ENCODE data around the gene PVALEF. TPM values are rescaled to one million over a fixed set of nuclear protein-coding genes. Genes with fewer than 3 reads are reported as not detected.

Gene PVALEF
- polyA plus RNA-seq, 4 donors, result 0.31 TPM; not detected in 3

GRCh38 chr17:81176666-81177065 lies 11.4 kb downstream of the PVALEF start:
- Histone ChIP-seq H3K27me3 (ENCODE audit: control insufficient read depth in 3 of 3, insufficient read depth in 3 of 3, low read length in 3 of 3) (no peaks in the 10 kb centered on the region), H3K4me1 (ENCODE audit: control insufficient read depth in 3 of 3, insufficient read depth in 2 of 3, low read depth in 1 of 3, low read length in 2 of 3) (peaks cover 0 to 21% (median 0%) of the 10 kb centered on the region in 3 donors), H3K27ac (ENCODE audit: low read depth in 1 of 3, low read length in 2 of 3) (no peak overlapping the region), H3K4me3 (ENCODE audit: low read depth in 1 of 3, low read length in 3 of 3) (no peak overlapping the region), H3K36me3 (ENCODE audit: control insufficient read depth in 3 of 3, insufficient read depth in 2 of 3, low read depth in 1 of 3, low read length in 3 of 3) (peaks cover 0 to 2% (median 0%) of the 10 kb centered on the region in 3 donors), H3K9me3 (ENCODE audit: control insufficient read depth in 2 of 2, insufficient read depth in 1 of 2, low read depth in 1 of 2, low read length in 1 of 2) (peaks cover 0 to 30% of the 10 kb centered on the region in 2 donors)
- FAIRE-seq, result no peak
- 86 to 98% (median 91%) methylated on average over 7 of the region's 7 CpGs for WGBS, 3 donors
- DNase-seq, result no peak

- Histone ChIP-seq H3K9me3 (ENCODE audit: control insufficient read depth in 2 of 2, insufficient read depth in 1 of 2, low read depth in 1 of 2, low read length in 1 of 2) (peaks cover 0 to 21% of the 10 kb centered on the region in 2 donors), H3K27me3 (ENCODE audit: control insufficient read depth in 3 of 3, insufficient read depth in 3 of 3, low read length in 3 of 3) (no peaks in the 10 kb centered on the region), H3K27ac (ENCODE audit: low read depth in 1 of 3, low read length in 2 of 3) (no peak overlapping the region), H3K4me3 (ENCODE audit: low read depth in 1 of 3, low read length in 3 of 3) (no peak overlapping the region), H3K4me1 (ENCODE audit: control insufficient read depth in 3 of 3, insufficient read depth in 2 of 3, low read depth in 1 of 3, low read length in 2 of 3) (peaks cover 0 to 17% (median 0%) of the 10 kb centered on the region in 3 donors), H3K36me3 (ENCODE audit: control insufficient read depth in 3 of 3, insufficient read depth in 2 of 3, low read depth in 1 of 3, low read length in 3 of 3) (peaks cover 0 to 2% (median 0%) of the 10 kb centered on the region in 3 donors)
- 41 to 73% (median 62%) methylated on average over 23 to 25 of the region's 25 CpGs for WGBS, 3 donors
- FAIRE-seq (no peak), DNase-seq (no peak)
These were observed 13.1 kb downstream of the PVALEF start for GRCh38 chr17:81178136-81179091.

GRCh38 chr17:81179220-81179619 lies 13.9 kb downstream of the PVALEF start:
- H3K4me3 ChIP-seq (ENCODE audit: low read depth in 1 of 3, low read length in 3 of 3), result no peak overlapping the region
- H3K9me3 ChIP-seq (ENCODE audit: control insufficient read depth in 2 of 2, insufficient read depth in 1 of 2, low read depth in 1 of 2, low read length in 1 of 2), result peaks cover 0 to 19% of the 10 kb centered on the region in 2 donors
- DNase-seq (peak in 1 of 2 donors; percentile 39), FAIRE-seq (no peak)
- peaks cover 0 to 2% (median 0%) of the 10 kb centered on the region in 3 donors for H3K36me3 ChIP-seq (ENCODE audit: control insufficient read depth in 3 of 3, insufficient read depth in 2 of 3, low read depth in 1 of 3, low read length in 3 of 3)
- H3K4me1 ChIP-seq (ENCODE audit: control insufficient read depth in 3 of 3, insufficient read depth in 2 of 3, low read depth in 1 of 3, low read length in 2 of 3), result peaks cover 0 to 17% (median 0%) of the 10 kb centered on the region in 3 donors
- 25 to 67% (median 53%) methylated on average over 5 to 9 of the region's 9 CpGs for WGBS, 3 donors
- H3K27me3 ChIP-seq (ENCODE audit: control insufficient read depth in 3 of 3, insufficient read depth in 3 of 3, low read length in 3 of 3), result peaks cover 0 to 2% (median 0%) of the 10 kb centered on the region in 3 donors
- H3K27ac ChIP-seq (ENCODE audit: low read depth in 1 of 3, low read length in 2 of 3), result no peak overlapping the region

GRCh38 chr17:81179861-81180260 lies 14.6 kb downstream of the PVALEF start:
- DNase-seq (no peak), FAIRE-seq (no peak)
- peaks cover 0 to 17% (median 0%) of the 10 kb centered on the region in 3 donors for H3K4me1 ChIP-seq (ENCODE audit: control insufficient read depth in 3 of 3, insufficient read depth in 2 of 3, low read depth in 1 of 3, low read length in 2 of 3)
- H3K27me3 ChIP-seq (ENCODE audit: control insufficient read depth in 3 of 3, insufficient read depth in 3 of 3, low read length in 3 of 3), result peaks cover 0 to 2% (median 0%) of the 10 kb centered on the region in 3 donors
- H3K9me3 ChIP-seq (ENCODE audit: control insufficient read depth in 2 of 2, insufficient read depth in 1 of 2, low read depth in 1 of 2, low read length in 1 of 2), result peaks cover 0 to 13% of the 10 kb centered on the region in 2 donors
- no peak overlapping the region for H3K4me3 ChIP-seq (ENCODE audit: low read depth in 1 of 3, low read length in 3 of 3)
- H3K36me3 ChIP-seq (ENCODE audit: control insufficient read depth in 3 of 3, insufficient read depth in 2 of 3, low read depth in 1 of 3, low read length in 3 of 3), result peaks cover 0 to 2% (median 0%) of the 10 kb centered on the region in 3 donors
- H3K27ac ChIP-seq (ENCODE audit: low read depth in 1 of 3, low read length in 2 of 3), result no peak overlapping the region
- 74 to 80% (median 79%) methylated on average over 12 of the region's 12 CpGs for WGBS, 3 donors

DNA sequence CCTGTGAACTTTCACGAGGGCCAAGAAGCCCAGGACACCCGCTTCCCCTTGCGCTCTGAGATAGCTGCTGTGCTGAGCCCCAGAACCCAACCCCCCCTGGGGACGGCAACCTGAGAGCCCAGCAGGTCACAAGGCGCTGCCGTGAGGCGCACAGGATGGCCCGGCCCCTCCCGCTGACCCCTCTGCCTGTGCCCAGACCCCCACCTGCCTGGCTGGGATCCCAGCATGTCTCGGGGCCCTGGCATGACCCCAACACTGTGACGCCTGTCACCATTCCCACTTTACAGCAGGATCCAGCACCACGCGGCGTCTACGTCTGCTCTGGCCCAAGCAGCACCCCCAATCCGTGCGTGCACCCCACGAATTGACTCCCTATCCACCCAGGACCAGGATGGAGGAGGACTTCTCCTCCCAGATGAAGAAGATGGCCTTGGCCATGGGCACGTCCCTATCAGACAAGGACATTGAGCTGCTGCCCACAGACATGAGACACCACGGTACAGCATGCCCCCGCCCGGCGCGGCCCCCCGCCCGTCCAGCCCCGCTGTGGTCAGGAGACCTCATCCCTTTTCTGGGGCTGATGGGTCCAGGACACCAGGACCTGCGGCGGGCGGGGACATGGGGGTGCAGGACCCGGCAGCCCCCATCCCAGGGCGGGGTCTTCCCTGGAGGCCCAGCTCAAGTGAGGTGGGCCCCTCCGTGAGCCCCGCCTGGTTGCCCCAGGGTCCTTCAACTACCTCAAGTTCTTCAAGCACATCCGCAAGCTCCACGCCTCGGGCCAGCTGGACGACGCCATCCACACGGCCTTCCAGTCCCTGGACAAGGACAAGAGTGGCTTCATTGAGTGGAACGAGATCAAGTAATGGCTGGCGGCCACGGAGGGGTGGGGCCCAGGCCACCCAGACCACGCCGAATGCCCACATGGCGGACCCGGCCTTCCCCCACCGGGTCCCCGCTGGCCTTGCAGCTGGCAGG lies 15.8 kb downstream of the PVALEF start:
- Histone ChIP-seq H3K27ac (ENCODE audit: low read depth in 1 of 3, low read length in 2 of 3) (no peak overlapping the region), H3K36me3 (ENCODE audit: control insufficient read depth in 3 of 3, insufficient read depth in 2 of 3, low read depth in 1 of 3, low read length in 3 of 3) (peaks cover 0 to 2% (median 0%) of the 10 kb centered on the region in 3 donors), H3K27me3 (ENCODE audit: control insufficient read depth in 3 of 3, insufficient read depth in 3 of 3, low read length in 3 of 3) (peaks cover 0 to 2% (median 0%) of the 10 kb centered on the region in 3 donors), H3K4me1 (ENCODE audit: control insufficient read depth in 3 of 3, insufficient read depth in 2 of 3, low read depth in 1 of 3, low read length in 2 of 3) (peaks cover 0 to 17% (median 0%) of the 10 kb centered on the region in 3 donors), H3K4me3 (ENCODE audit: low read depth in 1 of 3, low read length in 3 of 3) (no peak overlapping the region), H3K9me3 (ENCODE audit: control insufficient read depth in 2 of 2, insufficient read depth in 1 of 2, low read depth in 1 of 2, low read length in 1 of 2) (peaks cover 0 to 10% of the 10 kb centered on the region in 2 donors)
- no peak for DNase-seq
- no peak for FAIRE-seq
- WGBS, 3 donors, result 86 to 93% (median 86%) methylated on average over 48 to 49 of the region's 49 CpGs

GRCh38 chr17:81181811-81182185 lies 16.5 kb downstream of the PVALEF start:
- Histone ChIP-seq H3K9me3 (ENCODE audit: control insufficient read depth in 2 of 2, insufficient read depth in 1 of 2, low read depth in 1 of 2, low read length in 1 of 2) (peaks cover 0 to 6% of the 10 kb centered on the region in 2 donors), H3K4me1 (ENCODE audit: control insufficient read depth in 3 of 3, insufficient read depth in 2 of 3, low read depth in 1 of 3, low read length in 2 of 3) (peaks cover 0 to 17% (median 0%) of the 10 kb centered on the region in 3 donors), H3K27ac (ENCODE audit: low read depth in 1 of 3, low read length in 2 of 3) (no peak overlapping the region), H3K36me3 (ENCODE audit: control insufficient read depth in 3 of 3, insufficient read depth in 2 of 3, low read depth in 1 of 3, low read length in 3 of 3) (peaks cover 0 to 2% (median 0%) of the 10 kb centered on the region in 3 donors), H3K4me3 (ENCODE audit: low read depth in 1 of 3, low read length in 3 of 3) (no peak overlapping the region), H3K27me3 (ENCODE audit: control insufficient read depth in 3 of 3, insufficient read depth in 3 of 3, low read length in 3 of 3) (peaks cover 0 to 2% (median 0%) of the 10 kb centered on the region in 3 donors)
- DNase-seq (no peak), FAIRE-seq (no peak)
- WGBS, 3 donors, result 87 to 90% (median 89%) methylated on average over 19 of the region's 19 CpGs

- no peak for FAIRE-seq
- no peak for DNase-seq
- H3K9me3 ChIP-seq (ENCODE audit: control insufficient read depth in 2 of 2, insufficient read depth in 1 of 2, low read depth in 1 of 2, low read length in 1 of 2), result peaks cover 0 to 4% of the 10 kb centered on the region in 2 donors
- H3K27me3 ChIP-seq (ENCODE audit: control insufficient read depth in 3 of 3, insufficient read depth in 3 of 3, low read length in 3 of 3), result peaks cover 0 to 2% (median 0%) of the 10 kb centered on the region in 3 donors
- H3K36me3 ChIP-seq (ENCODE audit: control insufficient read depth in 3 of 3, insufficient read depth in 2 of 3, low read depth in 1 of 3, low read length in 3 of 3), result peaks cover 0 to 2% (median 0%) of the 10 kb centered on the region in 3 donors
- no peak overlapping the region for H3K27ac ChIP-seq (ENCODE audit: low read depth in 1 of 3, low read length in 2 of 3)
- H3K4me3 ChIP-seq (ENCODE audit: low read depth in 1 of 3, low read length in 3 of 3), result no peak overlapping the region
- 79 to 91% (median 82%) methylated on average over 5 of the region's 5 CpGs for WGBS, 3 donors
- peaks cover 0 to 17% (median 0%) of the 10 kb centered on the region in 3 donors for H3K4me1 ChIP-seq (ENCODE audit: control insufficient read depth in 3 of 3, insufficient read depth in 2 of 3, low read depth in 1 of 3, low read length in 2 of 3)
These were observed 17.3 kb downstream of the PVALEF start for GRCh38 chr17:81182596-81182995.

GRCh38 chr17:81183316-81183715 lies 18.0 kb downstream of the PVALEF start:
- H3K27ac ChIP-seq (ENCODE audit: low read depth in 1 of 3, low read length in 2 of 3), result no peak overlapping the region
- no peaks in the 10 kb centered on the region for H3K36me3 ChIP-seq (ENCODE audit: control insufficient read depth in 3 of 3, insufficient read depth in 2 of 3, low read depth in 1 of 3, low read length in 3 of 3)
- 90 to 91% (median 91%) methylated on average over 8 to 10 of the region's 10 CpGs for WGBS, 3 donors
- DNase-seq, result no peak
- H3K9me3 ChIP-seq (ENCODE audit: control insufficient read depth in 2 of 2, insufficient read depth in 1 of 2, low read depth in 1 of 2, low read length in 1 of 2), result peaks cover 0 to 4% of the 10 kb centered on the region in 2 donors
- H3K27me3 ChIP-seq (ENCODE audit: control insufficient read depth in 3 of 3, insufficient read depth in 3 of 3, low read length in 3 of 3), result peaks cover 0 to 2% (median 0%) of the 10 kb centered on the region in 3 donors
- FAIRE-seq, result no peak
- no peak overlapping the region for H3K4me3 ChIP-seq (ENCODE audit: low read depth in 1 of 3, low read length in 3 of 3)
- peaks cover 0 to 14% (median 0%) of the 10 kb centered on the region in 3 donors for H3K4me1 ChIP-seq (ENCODE audit: control insufficient read depth in 3 of 3, insufficient read depth in 2 of 3, low read depth in 1 of 3, low read length in 2 of 3)
